K562 (cell line): Measurements from ENCODE around the gene HLCS.

Experiments used
- ARID3A ChIP-seq: IDR thresholded peaks from 2 replicates; pipeline ENCODE4 v1.6.1; 2012; ENCODE audit warnings: low read depth, low read length, improper control_type of control experiment, borderline replicate concordance
- E2F5 ChIP-seq: sonication (generic); formaldehyde crosslinking; IDR thresholded peaks from 2 replicates; pipeline ENCODE4 v1.8.0; 2022; ENCODE audit warnings: mild to moderate bottlenecking, missing genetic modification reagents
- TSHZ1 ChIP-seq: fragments of 250-450 bp; sonication (Bioruptor Pico); IDR thresholded peaks from 2 replicates; pipeline ENCODE4 v1.4.0; 2020; ENCODE audit warnings: mild to moderate bottlenecking, moderate library complexity

GRCh38 chr21:36703626-36704280, 262.7 kb downstream of the HLCS start:
- TF ChIP-seq TSHZ1 (CRISPR knock-in tag) (no peak), ARID3A (no peak), E2F5 (CRISPR knock-in tag) (no peak)
